ENCODE data around the gene CFAP20DC. TPM values are rescaled to one million over a fixed set of nuclear protein-coding genes. Genes with fewer than 3 reads are reported as not detected.

The CFAP20DC gene
- total and polyA plus RNA-seq, 2 of the 4 experiments (the other 2 are of a cell fraction) = 1.2 to 1.6 TPM

GRCh38 chr3:58899953-58900298 lies 149.9 kb downstream of the CFAP20DC start:
- Histone ChIP-seq H3K36me3 (ENCODE audit: control insufficient read depth, insufficient read depth, low read length) (no peaks in the 10 kb centered on the region), H3K9me3 (ENCODE audit: control insufficient read depth, insufficient read depth, low read length) (no peaks in the 10 kb centered on the region), H2BK20ac (ENCODE audit: low read depth, low read length) (no peak overlapping the region), H3K4me1 (ENCODE audit: control insufficient read depth, insufficient read depth, low read length) (no peaks in the 10 kb centered on the region), H3K27ac (ENCODE audit: insufficient read depth, low read length) (no peak overlapping the region), H3K4me2 (ENCODE audit: low read depth, low read length) (no peak overlapping the region), H3K9me1 (ENCODE audit: insufficient read depth, low read length) (no peaks in the 10 kb centered on the region), H4K20me1 (ENCODE audit: insufficient read depth, low read length) (no peaks in the 10 kb centered on the region), H3K79me1 (ENCODE audit: low read depth in 1 of 2, low read length in 2 of 2) (no peaks in the 10 kb centered on the region), H2BK5ac (ENCODE audit: low read depth, low read length, poor library complexity, severe bottlenecking) (no peak overlapping the region), H3K14ac (replicated peaks; ENCODE audit: low read depth, low read length) (no peak overlapping the region), H3K4ac (ENCODE audit: low read depth, low read length) (no peak overlapping the region), H2AK9ac (replicated peaks; ENCODE audit: low read depth, low read length, poor library complexity) (no peak overlapping the region), H2BK120ac (ENCODE audit: low read depth, low read length) (no peak overlapping the region), H4K8ac (ENCODE audit: low read depth in 2 of 2, low read length in 2 of 2) (no peak overlapping the region), H3K56ac (ENCODE audit: extremely low read depth, insufficient read depth, low read length) (no peak overlapping the region), H4K91ac (ENCODE audit: insufficient read depth, low read depth, low read length) (no peak overlapping the region), H3K9ac (ENCODE audit: low read depth, low read length) (no peak overlapping the region), H2AFZ (replicated peaks; ENCODE audit: low read length, poor library complexity) (no peak overlapping the region), H3K27me3 (ENCODE audit: control insufficient read depth, insufficient read depth, low read length) (no peaks in the 10 kb centered on the region), H4K5ac (ENCODE audit: low read depth, low read length) (no peak overlapping the region), H3K23ac (ENCODE audit: low read depth, low read length) (no peak overlapping the region), H2BK15ac (ENCODE audit: low read depth, low read length) (no peak overlapping the region), H3K18ac (ENCODE audit: low read depth, low read length) (no peak overlapping the region), H2AK5ac (ENCODE audit: low read depth, low read length) (no peak overlapping the region), H3K4me3 (ENCODE audit: insufficient read depth, low read depth, low read length) (no peak overlapping the region)
- intact Hi-C loops (cut with micrococcal nuclease) (no loop called here), in situ Hi-C loops (cut with MboI; ENCODE audit: low sequenced_read_pairs) (no loop called here), dilution Hi-C loops (cut with HindIII; ENCODE audit: low sequenced_read_pairs, unreplicated experiment) (no loop called here)
- DNase-seq (no peak), ATAC-seq (ENCODE audit: low read depth) (no peak)
- no TSS peak for BruUV-seq (replicated peaks)
- ChIA-PET CTCF (interaction anchor here (0.6 kb wide), 1 partner anchor 416 kb away, joined by 4 read pairs; no protein-coding TSS in a partner anchor), POLR2A (ENCODE audit: unreplicated experiment) (no interaction called here)
- TF ChIP-seq MAFK (IDR thresholded peaks at IDR 0.05; ENCODE audit: low read depth, low read length) (no peak), FOS (IDR thresholded peaks at IDR 0.05; ENCODE audit: low read depth, low read length) (no peak), RFX5 (IDR thresholded peaks at IDR 0.05; ENCODE audit: low read depth, low read length) (no peak), MAZ (IDR thresholded peaks at IDR 0.05; ENCODE audit: borderline replicate concordance, low read depth, low read length) (no peak)
- WGBS, 2 experiments (ENCODE audit: extremely low coverage in 2 of 2, insufficient read length in 1 of 2) = 35% methylated on average over 2 of the region's 2 CpGs; no CpG with 5 or more reads in 1 of the 2 experiments
